Testis (tissue), 5 donors: ENCODE data around the gene MBNL3. TPM values are rescaled to one million over a fixed set of nuclear protein-coding genes. Genes with fewer than 3 reads are reported as not detected.

ENCODE experiments used
- DNase-seq: peaks from one replicate; pipeline ENCODE4 v3.0.0-alpha.2; 2019
- H3K27ac ChIP-seq, 2 donors: fragments of 200-600 bp; sonication (generic); one replicate each; pipeline ENCODE4 v1.5.1; 2019
- H3K27me3 ChIP-seq: fragments of 200-600 bp; sonication (generic); one replicate; pipeline ENCODE4 v1.5.1; 2019
- H3K36me3 ChIP-seq: fragments of 200-600 bp; sonication (generic); one replicate; pipeline ENCODE4 v1.5.1; 2017; ENCODE audit warnings: low read depth; ENCODE audit errors: missing control alignments
- H3K4me1 ChIP-seq: fragments of 200-600 bp; sonication (generic); one replicate; pipeline ENCODE4 v1.5.1; 2019
- H3K4me3 ChIP-seq, 2 donors: fragments of 200-600 bp; sonication (generic); one replicate each; pipeline ENCODE4 v1.5.1; 2017 to 2019
- H3K9me3 ChIP-seq: fragments of 200-600 bp; sonication (generic); one replicate; pipeline ENCODE4 v1.5.1; 2017
- POLR2A ChIP-seq: fragments of 450-650 bp; IDR thresholded peaks from one replicate; pipeline ENCODE4 v1.6.1; 2017; ENCODE audit warnings: antibody characterized with exemption, mild to moderate bottlenecking, moderate library complexity
- WGBS, 2 donors: methylation state at CpG; one replicate each; pipeline ENCODE4 v1.1.5; 2018; 5-methylcytosine and 5-hydroxymethylcytosine counted together
- intact Hi-C: fragments of 100-400 bp; cut with DNase I; formaldehyde crosslinking; loops from one replicate; pipeline ENCODE4 v1.15.1; 2023; ENCODE audit warnings: low total_unique reads
- long read RNA-seq, 2 donors: transcript quantifications; one replicate each; lab custom pipeline, GENCODE V29; 2026
- polyA plus RNA-seq: library from polyadenylated mRNA; stranded (reverse); fragments of 350-450 nt; fragmentation: Illumina TruSeq; extraction: RNeasy Lipid Tissue Mini Kit (QIAGEN cat#74804); gene quantifications from one replicate; pipeline ENCODE4 v1.2.3, GENCODE V29; 2014; ENCODE audit warnings: low read depth, low replicate concordance; ENCODE audit not compliant: insufficient read depth
- total RNA-seq, 2 donors: library from RNA; depleted of rRNA; stranded (reverse); fragments of >200 nt; gene quantifications; one replicate each; pipeline ENCODE4 v1.2.3, GENCODE V29; 2016
- TF ChIP-seq, protein P1 (sequence below), 3 experiments: fragments of 450-650 bp in 2 of 3; fragments of 200-600 bp in 1 of 3; sonication (generic) in 1 of 3; IDR thresholded peaks; one replicate each; pipeline ENCODE4 v1.5.1; 2016 to 2019; ENCODE audit warnings: antibody characterized with exemption in 3 of 3, mild to moderate bottlenecking in 2 of 3, moderate library complexity in 1 of 3

MBNL3 gene
- total RNA-seq (100 to 1,000 TPM; 175 to 319 TPM), polyA plus RNA-seq (86.5 TPM)
- long read RNA-seq, donor 1, full-length matches to known transcripts = 7 of 17 reads
- long read RNA-seq, donor 1, partial matches to known transcripts = 5 of 17 reads
- long read RNA-seq, donor 1, other reads (novel, unspliced or antisense) = 5 of 17 reads
- long read RNA-seq, donor 2, full-length matches to known transcripts = 3 of 3 reads
- long read RNA-seq, donor 2, partial matches to known transcripts = 0 of 3 reads
- long read RNA-seq, donor 2, other reads (novel, unspliced or antisense) = 0 of 3 reads

GRCh38 chrX:132488819-132489577 is at the start of gene MBNL3:
MBNL3 (minus strand) TSS chrX:132489038; CDS start chrX:132439611, 49,427 bp downstream.
- TF ChIP-seq, protein P1, sequence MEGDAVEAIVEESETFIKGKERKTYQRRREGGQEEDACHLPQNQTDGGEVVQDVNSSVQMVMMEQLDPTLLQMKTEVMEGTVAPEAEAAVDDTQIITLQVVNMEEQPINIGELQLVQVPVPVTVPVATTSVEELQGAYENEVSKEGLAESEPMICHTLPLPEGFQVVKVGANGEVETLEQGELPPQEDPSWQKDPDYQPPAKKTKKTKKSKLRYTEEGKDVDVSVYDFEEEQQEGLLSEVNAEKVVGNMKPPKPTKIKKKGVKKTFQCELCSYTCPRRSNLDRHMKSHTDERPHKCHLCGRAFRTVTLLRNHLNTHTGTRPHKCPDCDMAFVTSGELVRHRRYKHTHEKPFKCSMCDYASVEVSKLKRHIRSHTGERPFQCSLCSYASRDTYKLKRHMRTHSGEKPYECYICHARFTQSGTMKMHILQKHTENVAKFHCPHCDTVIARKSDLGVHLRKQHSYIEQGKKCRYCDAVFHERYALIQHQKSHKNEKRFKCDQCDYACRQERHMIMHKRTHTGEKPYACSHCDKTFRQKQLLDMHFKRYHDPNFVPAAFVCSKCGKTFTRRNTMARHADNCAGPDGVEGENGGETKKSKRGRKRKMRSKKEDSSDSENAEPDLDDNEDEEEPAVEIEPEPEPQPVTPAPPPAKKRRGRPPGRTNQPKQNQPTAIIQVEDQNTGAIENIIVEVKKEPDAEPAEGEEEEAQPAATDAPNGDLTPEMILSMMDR (IDR thresholded peaks at IDR 0.05) = no peak
- no peak for TF ChIP-seq POLR2A
- Histone ChIP-seq H3K4me1 (no peaks in the 10 kb centered on the region), H3K36me3 (no peaks in the 10 kb centered on the region), H3K27me3 (no peaks in the 10 kb centered on the region), H3K9me3 (no peaks in the 10 kb centered on the region), H3K27ac (peak within 1 kb of the TSS; percentile 75 to 87), H3K4me3 (peak within 1 kb of the TSS; percentile 53 to 70)
- peak; percentile 68 for DNase-seq
- intact Hi-C loops = no loop called here
- WGBS, 2 donors = 1% methylated on average over 41 of the region's 59 CpGs; no CpG with 5 or more reads in 1 of the 2 donors

- TF ChIP-seq POLR2A = no peak
- TF ChIP-seq, protein P1 (IDR thresholded peaks at IDR 0.05) = no peak
- 86 to 100% methylated on average over 2 of the region's 2 CpGs for WGBS, 2 donors
- Histone ChIP-seq H3K4me1 (no peaks in the 10 kb centered on the region), H3K36me3 (no peaks in the 10 kb centered on the region), H3K9me3 (no peaks in the 10 kb centered on the region), H3K27me3 (no peaks in the 10 kb centered on the region), H3K4me3 (no peak overlapping the region), H3K27ac (no peak overlapping the region)
- intact Hi-C loops = no loop called here
- DNase-seq = no peak
Measured at GRCh38 chrX:132533409-132533808, 44.6 kb upstream of the MBNL3 start.

- DNase-seq = no peak
- Histone ChIP-seq H3K27me3 (no peaks in the 10 kb centered on the region), H3K9me3 (no peaks in the 10 kb centered on the region), H3K27ac (no peak overlapping the region), H3K36me3 (no peaks in the 10 kb centered on the region), H3K4me3 (no peak overlapping the region), H3K4me1 (no peaks in the 10 kb centered on the region)
- TF ChIP-seq, protein P1 (IDR thresholded peaks at IDR 0.05) = no peak
- TF ChIP-seq POLR2A = no peak
- 63 to 67% methylated on average over 1 of the region's 1 CpG for WGBS, 2 donors
- intact Hi-C loops = no loop called here
Measured at GRCh38 chrX:132532913-132533312, 44.1 kb upstream of the MBNL3 start.

DNA sequence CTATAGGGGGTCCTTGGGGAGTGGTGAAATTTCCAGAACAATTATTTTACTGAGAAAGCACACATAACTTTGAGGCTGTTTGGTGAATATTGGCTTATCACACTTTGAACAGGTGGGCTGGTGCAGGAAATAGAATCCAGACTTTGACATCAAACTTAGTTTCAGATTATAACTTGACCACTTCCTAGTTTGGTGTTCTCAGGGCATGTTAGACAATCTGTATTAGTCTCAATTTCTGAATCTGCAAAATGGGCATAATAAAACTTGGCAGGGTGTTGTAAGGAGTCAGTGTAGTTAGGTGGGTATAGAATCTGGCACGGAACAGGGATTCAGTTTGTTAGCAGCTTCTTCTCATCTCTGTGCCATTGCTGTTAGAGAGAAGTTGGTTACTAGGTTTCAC is 43.3 kb upstream of the MBNL3 start:
- 100% methylated on average over 1 of the region's 1 CpG for WGBS, 2 donors
- TF ChIP-seq, protein P1 (IDR thresholded peaks at IDR 0.05) = no peak
- no peak for TF ChIP-seq POLR2A

More for the DNA sequence above, 43.3 kb upstream of the MBNL3 start:
- no peak for DNase-seq
- Histone ChIP-seq H3K4me3 (no peak overlapping the region), H3K27me3 (no peaks in the 10 kb centered on the region), H3K36me3 (no peaks in the 10 kb centered on the region), H3K9me3 (no peaks in the 10 kb centered on the region), H3K27ac (no peak overlapping the region), H3K4me1 (no peaks in the 10 kb centered on the region)
- intact Hi-C loops = no loop called here
